22Rv1 (cell line): Measurements from ENCODE around the gene MED26.

ENCODE experiments used
- ZFX ChIP-seq: fragments of 450-650 bp; IDR thresholded peaks from 2 replicates; pipeline ENCODE4 v1.6.1; 2017; ENCODE audit warnings: antibody characterized with exemption, borderline replicate concordance
- TF ChIP-seq, protein P1 (sequence below): fragments of 450-650 bp; IDR thresholded peaks from 2 replicates; pipeline ENCODE4 v1.5.1; 2017; ENCODE audit warnings: mild to moderate bottlenecking

DNA sequence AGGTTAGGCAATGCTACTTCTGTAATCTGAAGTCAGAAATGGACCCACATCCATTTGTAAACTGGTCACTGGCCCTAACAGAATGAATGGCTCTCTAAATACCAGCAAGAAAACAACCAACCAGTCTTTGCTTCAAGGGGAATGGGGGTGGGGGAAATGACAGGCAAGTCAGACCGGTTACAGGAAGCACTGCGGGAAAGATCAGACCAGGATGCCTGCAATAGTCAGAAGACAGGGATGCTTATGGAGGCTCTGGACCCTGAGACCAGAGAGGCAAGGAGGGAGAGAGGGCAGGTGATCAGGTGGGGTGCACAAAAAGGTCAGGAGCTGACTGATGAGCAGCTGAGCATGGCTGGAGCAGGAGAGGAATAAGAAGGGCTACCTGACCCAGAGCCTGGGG lies 13.1 kb downstream of the MED26 start:
- TF ChIP-seq, protein P1, sequence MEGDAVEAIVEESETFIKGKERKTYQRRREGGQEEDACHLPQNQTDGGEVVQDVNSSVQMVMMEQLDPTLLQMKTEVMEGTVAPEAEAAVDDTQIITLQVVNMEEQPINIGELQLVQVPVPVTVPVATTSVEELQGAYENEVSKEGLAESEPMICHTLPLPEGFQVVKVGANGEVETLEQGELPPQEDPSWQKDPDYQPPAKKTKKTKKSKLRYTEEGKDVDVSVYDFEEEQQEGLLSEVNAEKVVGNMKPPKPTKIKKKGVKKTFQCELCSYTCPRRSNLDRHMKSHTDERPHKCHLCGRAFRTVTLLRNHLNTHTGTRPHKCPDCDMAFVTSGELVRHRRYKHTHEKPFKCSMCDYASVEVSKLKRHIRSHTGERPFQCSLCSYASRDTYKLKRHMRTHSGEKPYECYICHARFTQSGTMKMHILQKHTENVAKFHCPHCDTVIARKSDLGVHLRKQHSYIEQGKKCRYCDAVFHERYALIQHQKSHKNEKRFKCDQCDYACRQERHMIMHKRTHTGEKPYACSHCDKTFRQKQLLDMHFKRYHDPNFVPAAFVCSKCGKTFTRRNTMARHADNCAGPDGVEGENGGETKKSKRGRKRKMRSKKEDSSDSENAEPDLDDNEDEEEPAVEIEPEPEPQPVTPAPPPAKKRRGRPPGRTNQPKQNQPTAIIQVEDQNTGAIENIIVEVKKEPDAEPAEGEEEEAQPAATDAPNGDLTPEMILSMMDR = no peak
- TF ChIP-seq ZFX = no peak
